Neural crest cell (in vitro differentiated cells): ENCODE results near the gene GPR135. TPM values are rescaled to one million over a fixed set of nuclear protein-coding genes. Genes with fewer than 3 reads are reported as not detected.
A peak's percentile ranks its signal among the peaks of the same experiment; 100 is the strongest.

Experiments
- DNase-seq: peaks from one replicate; pipeline ENCODE4 v3.0.0; 2021; ENCODE audit warnings: low read depth, mixed read lengths, low spot score
- H3K27ac Mint-ChIP-seq: one replicate; pipeline ENCODE4 v1.8.0; 2021; ENCODE audit warnings: mild to moderate bottlenecking, mixed read lengths; ENCODE audit not compliant: unreplicated experiment
- H3K27me3 Mint-ChIP-seq: 2 replicates; pipeline ENCODE4 v1.8.0; 2021; ENCODE audit warnings: low read depth, mild to moderate bottlenecking, mixed read lengths
- H3K36me3 Mint-ChIP-seq: 2 replicates; pipeline ENCODE4 v1.8.0; 2021; ENCODE audit warnings: low read depth, mild to moderate bottlenecking, mixed read lengths
- H3K4me1 Mint-ChIP-seq: 2 replicates; pipeline ENCODE4 v1.8.0; 2021; ENCODE audit warnings: mixed read lengths
- H3K4me3 Mint-ChIP-seq: one replicate; pipeline ENCODE4 v1.8.0; 2021; ENCODE audit warnings: mild to moderate bottlenecking, mixed read lengths
- H3K9me3 Mint-ChIP-seq: 2 replicates; pipeline ENCODE4 v1.8.0; 2021; ENCODE audit warnings: mixed read lengths
- long read RNA-seq: library from polyadenylated mRNA; unstranded; transcript quantifications from one replicate; pipeline ENCODE4 v2.0.0, GENCODE V29; 2020
- total RNA-seq: library from RNA; stranded (reverse); gene quantifications from 2 replicates; pipeline ENCODE4 v1.2.1, GENCODE V29; 2021
- TF ChIP-seq, protein P1 (sequence below): fragments of 200-600 bp; sonication (generic); conservative IDR thresholded peaks from 2 replicates; pipeline ENCODE4 v1.5.0; 2021; ENCODE audit warnings: antibody characterized with exemption, mild to moderate bottlenecking

Gene GPR135, protein sequence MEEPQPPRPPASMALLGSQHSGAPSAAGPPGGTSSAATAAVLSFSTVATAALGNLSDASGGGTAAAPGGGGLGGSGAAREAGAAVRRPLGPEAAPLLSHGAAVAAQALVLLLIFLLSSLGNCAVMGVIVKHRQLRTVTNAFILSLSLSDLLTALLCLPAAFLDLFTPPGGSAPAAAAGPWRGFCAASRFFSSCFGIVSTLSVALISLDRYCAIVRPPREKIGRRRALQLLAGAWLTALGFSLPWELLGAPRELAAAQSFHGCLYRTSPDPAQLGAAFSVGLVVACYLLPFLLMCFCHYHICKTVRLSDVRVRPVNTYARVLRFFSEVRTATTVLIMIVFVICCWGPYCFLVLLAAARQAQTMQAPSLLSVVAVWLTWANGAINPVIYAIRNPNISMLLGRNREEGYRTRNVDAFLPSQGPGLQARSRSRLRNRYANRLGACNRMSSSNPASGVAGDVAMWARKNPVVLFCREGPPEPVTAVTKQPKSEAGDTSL
- 3.3 and 3.5 TPM in 2 replicates for total RNA-seq
- long read RNA-seq, full-length matches to known transcripts: 2 of 2 reads
- long read RNA-seq, partial matches to known transcripts: 0 of 2 reads
- long read RNA-seq, other reads (novel, unspliced or antisense): 0 of 2 reads

DNA sequence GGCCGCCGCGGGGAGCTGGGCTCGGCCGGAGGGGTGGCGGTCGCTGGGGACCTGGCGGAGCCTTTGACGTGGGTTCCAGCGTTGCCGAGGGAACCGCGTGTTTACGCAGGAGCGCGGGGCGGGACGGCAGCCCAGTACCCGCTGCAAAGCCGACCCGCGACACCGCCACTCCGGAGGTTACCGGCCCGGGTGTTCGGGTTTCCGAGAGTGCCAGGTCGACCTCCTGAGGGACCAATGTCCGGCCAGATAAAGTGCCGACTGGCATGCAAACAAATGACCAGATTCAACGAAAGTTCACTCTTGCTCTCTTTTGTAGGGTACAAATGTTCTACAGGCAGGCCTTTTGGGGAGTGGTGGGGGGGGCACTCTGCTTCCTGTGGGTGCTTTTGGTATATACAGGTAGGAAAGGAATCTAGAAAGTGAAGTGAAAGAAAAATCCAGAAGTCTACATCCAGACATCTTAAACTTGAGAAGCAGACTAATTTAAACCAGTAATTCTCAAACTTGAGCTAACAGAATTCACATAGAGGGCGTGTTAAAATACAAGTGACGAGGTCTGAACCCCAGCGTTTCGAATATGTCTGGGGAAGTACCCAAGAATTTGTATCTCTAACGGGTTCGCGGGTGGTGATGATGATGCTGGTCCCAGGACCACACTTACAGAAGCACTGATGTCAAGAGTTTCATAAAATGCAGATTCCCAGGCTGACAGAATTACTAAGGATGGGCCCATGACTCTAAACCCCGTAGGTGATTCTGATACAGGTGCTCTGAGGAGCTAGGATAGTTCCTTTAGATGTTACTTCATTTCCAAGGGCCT is at the start of gene GPR135:
Gene GPR135, minus strand, starts transcription at position 65 of the 820 bp plus-strand sequence. CDS start 154 bp downstream, outside the sequence.
- no peak for DNase-seq
- TF ChIP-seq, protein P1, sequence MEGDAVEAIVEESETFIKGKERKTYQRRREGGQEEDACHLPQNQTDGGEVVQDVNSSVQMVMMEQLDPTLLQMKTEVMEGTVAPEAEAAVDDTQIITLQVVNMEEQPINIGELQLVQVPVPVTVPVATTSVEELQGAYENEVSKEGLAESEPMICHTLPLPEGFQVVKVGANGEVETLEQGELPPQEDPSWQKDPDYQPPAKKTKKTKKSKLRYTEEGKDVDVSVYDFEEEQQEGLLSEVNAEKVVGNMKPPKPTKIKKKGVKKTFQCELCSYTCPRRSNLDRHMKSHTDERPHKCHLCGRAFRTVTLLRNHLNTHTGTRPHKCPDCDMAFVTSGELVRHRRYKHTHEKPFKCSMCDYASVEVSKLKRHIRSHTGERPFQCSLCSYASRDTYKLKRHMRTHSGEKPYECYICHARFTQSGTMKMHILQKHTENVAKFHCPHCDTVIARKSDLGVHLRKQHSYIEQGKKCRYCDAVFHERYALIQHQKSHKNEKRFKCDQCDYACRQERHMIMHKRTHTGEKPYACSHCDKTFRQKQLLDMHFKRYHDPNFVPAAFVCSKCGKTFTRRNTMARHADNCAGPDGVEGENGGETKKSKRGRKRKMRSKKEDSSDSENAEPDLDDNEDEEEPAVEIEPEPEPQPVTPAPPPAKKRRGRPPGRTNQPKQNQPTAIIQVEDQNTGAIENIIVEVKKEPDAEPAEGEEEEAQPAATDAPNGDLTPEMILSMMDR: no peak
- Mint-ChIP-seq H3K4me1 (peaks cover 8% of the 10 kb centered on the region), H3K9me3 (no peaks in the 10 kb centered on the region), H3K27ac (peak within 1 kb of the TSS; percentile 24), H3K36me3 (peaks cover 4% of the 10 kb centered on the region), H3K27me3 (peaks cover 2% of the 10 kb centered on the region), H3K4me3 (peak within 1 kb of the TSS; percentile 91)

DNA sequence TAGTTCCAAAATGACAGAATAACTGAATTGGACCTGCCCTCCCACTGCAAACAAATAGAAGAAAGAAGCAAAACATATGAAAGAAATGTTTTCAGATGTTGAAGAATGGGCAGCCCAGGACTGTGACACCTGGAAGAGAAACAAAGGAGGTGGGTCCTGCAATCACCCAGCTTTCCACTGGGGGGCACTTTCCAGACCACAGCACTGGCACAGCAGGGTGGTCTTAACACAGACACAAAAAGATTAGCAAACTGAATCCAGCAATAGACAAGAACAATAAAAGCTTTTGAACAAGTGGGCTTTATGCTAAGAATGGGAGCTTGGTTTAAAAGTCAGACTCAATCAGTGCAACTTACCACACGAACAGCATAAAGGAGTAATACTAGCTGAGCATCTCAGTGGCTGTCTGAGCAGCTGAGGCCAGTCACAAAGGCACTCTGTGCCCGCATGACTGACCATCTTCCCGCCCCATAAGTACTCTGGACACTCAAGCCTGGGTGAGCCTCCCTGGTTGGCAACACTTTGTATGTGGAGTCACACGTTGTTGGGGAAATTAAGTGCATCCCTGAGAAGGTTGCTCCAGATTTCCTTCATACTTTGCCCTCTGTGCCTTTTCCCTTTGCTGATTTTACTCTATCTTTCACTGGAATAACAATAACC is 46.9 kb upstream of the GPR135 start:
- peaks cover 2% of the 10 kb centered on the region for H3K36me3 Mint-ChIP-seq
- no peak overlapping the region for H3K4me3 Mint-ChIP-seq
- no peak overlapping the region for H3K27ac Mint-ChIP-seq
- TF ChIP-seq, protein P1: peak; percentile 66
- DNase-seq: peak; percentile 44
- H3K9me3 Mint-ChIP-seq: peaks cover 3% of the 10 kb centered on the region
- H3K27me3 Mint-ChIP-seq: peaks cover 5% of the 10 kb centered on the region
- H3K4me1 Mint-ChIP-seq: peaks cover 19% of the 10 kb centered on the region

DNA sequence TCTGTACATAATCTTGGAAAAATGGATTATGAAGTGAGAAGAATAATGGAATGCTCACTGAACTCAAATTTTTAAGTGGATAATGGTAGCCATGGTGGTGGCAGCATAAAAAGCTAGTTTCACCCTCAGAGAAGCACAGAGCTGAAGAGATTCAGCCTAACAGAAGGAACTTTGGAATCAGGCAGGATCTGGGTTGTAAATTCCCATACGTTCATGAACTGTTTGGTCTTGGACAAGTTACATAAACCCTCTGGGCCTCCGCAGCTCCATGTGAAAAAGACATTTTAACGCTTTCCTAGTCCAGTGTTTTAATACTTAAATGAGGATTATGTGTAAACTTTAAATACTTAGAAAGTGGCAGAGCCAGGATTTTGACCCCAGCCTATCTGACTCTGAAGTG is 45.8 kb upstream of the GPR135 start:
- DNase-seq: no peak
- no peak overlapping the region for H3K4me3 Mint-ChIP-seq
- TF ChIP-seq, protein P1: no peak
- H3K4me1 Mint-ChIP-seq: peaks cover 20% of the 10 kb centered on the region
- peaks cover 3% of the 10 kb centered on the region for H3K27me3 Mint-ChIP-seq
- H3K36me3 Mint-ChIP-seq: peaks cover 2% of the 10 kb centered on the region
- peaks cover 3% of the 10 kb centered on the region for H3K9me3 Mint-ChIP-seq
- no peak overlapping the region for H3K27ac Mint-ChIP-seq

DNA sequence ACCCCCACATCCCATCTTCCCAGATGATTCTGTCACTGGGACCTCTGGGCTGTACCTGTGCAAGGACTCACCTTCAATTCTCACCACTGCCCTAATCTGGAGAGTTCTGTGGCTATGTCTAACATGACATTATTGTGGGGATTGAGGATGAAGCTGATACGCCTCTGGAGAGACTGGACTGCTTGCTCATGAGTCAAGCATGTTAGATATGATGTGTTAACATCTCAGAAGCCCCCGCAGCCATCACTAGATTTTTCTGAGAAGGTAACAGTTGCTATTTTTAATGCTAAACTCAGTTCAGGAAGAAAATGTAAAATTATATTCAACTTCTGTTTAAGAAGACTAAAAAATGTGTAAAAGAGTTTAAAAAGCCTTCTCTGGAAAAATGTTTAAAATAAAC is 44.8 kb upstream of the GPR135 start:
- peaks cover 3% of the 10 kb centered on the region for H3K9me3 Mint-ChIP-seq
- no peaks in the 10 kb centered on the region for H3K27me3 Mint-ChIP-seq
- no peak overlapping the region for H3K4me3 Mint-ChIP-seq

More for the DNA sequence above, 44.8 kb upstream of the GPR135 start:
- DNase-seq: no peak
- no peak overlapping the region for H3K27ac Mint-ChIP-seq
- H3K4me1 Mint-ChIP-seq: peaks cover 20% of the 10 kb centered on the region
- TF ChIP-seq, protein P1: no peak
- H3K36me3 Mint-ChIP-seq: peaks cover 2% of the 10 kb centered on the region
